Putamen (tissue), 1 donor: ENCODE data around the gene TEC.

ENCODE experiments used
- DNase-seq: peaks from one replicate; pipeline ENCODE4 v3.0.0-alpha.2; 2016; ENCODE audit warnings: low spot score

Gene TEC

DNA sequence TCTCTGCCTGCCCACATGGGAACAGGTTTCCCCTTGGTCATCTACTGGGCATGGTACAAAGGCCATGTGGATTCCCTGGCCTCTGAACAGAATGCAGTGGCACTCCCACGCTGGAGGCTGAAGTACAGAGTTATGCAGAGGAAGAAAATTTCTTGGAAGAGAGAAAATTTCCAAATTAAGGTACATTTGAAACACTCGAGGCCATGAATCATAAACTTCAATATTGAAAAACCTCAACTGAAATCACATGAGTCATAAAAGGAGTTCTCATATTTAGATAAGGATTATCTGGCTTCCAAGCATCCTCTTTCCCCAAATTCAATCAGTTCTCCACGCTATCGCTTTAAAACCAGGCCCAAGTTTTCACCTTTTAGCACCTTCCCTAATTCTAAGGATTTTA is 107.5 kb downstream of the TEC start:
- no peak for DNase-seq

DNA sequence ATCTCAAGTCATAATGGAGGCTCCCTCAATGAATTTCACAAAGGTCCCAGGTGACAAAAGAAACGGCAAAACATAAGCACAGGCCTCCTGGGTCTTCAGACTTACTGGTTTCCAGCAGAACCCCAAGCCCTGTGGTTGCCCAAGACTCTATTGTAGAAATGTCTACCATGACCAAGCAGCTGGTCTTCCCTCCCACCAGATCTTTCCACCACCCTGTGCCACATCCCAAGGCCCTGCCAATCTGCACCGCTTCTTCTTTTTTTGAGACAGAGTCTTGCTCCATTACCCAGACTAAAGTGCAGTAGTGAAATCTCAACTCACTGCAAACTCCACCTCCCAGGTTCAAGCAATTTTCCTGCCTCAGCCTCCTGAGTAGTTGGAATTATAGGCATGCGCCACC is 112.4 kb downstream of the TEC start:
- no peak for DNase-seq

DNA sequence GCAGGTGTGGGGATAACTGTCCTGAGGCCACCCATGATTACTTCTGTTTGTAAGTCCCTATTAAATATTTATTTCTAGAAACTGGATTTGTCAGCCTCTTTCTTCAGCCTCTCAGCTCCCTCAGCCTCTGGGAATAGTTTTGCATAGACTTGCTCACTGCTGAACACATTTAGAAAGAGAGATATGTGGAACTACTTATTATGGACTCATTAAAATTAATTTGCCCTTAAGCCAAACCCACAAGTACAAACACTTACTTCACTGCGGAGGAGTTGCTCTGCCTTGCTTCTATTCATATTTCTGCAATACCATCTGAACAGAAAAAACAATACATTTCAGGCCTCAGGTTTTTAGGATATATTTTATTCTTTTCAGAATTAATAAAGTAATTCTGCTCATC is 113.2 kb downstream of the TEC start:
- no peak for DNase-seq

DNA sequence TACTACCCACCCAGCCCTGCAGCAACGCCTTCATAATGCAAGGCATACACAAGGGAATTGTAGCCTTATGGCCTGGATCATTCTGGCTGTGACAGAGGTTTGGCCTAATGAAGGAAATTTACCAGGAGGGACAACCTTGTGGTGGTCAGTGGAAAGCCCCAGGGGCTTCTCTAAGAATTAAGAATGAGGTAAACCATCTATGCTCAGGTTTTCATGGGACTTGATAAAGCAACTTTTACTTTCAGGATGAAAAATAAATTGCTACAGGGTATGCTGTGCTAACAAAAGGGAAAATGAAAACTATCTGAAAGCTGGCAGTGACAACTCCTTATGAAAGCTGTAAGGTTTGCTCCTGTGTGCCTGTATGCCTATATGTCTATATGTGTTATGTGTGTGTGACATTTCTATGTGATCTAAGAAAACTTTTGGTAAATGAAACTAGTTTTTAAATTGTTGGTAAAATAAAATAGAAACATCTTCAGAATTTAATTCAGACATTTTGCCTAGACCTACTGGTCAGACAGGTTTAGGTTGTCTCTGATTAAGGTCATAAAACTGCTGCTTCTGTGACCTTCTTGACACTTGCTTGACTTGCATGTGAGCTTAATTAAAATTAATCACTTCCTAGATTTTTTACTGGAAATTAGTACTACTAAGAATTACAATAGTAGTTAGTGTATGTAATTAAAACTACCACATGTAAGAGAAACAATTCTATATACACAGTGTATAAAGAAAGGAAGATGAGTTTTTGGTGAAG is 115.7 kb downstream of the TEC start:
- no peak for DNase-seq

DNA sequence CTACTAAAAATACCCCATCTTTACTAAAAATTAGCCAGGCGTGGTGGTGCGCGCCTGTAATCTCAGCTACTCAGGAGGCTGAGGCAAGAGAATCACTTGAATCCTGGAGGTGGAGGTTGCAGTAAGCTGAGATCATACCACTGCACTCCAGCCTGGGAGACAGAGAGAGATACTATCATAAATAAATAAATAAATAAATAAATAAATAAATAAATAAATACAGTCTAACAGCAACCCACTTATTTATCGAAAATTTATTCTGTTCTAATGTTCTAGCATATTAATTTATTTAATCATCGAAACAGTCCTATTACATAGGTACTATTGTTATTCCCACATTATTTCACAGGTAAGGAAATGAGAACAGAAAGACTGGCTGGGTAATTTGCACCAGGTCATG is 117.4 kb downstream of the TEC start:
- no peak for DNase-seq

DNA sequence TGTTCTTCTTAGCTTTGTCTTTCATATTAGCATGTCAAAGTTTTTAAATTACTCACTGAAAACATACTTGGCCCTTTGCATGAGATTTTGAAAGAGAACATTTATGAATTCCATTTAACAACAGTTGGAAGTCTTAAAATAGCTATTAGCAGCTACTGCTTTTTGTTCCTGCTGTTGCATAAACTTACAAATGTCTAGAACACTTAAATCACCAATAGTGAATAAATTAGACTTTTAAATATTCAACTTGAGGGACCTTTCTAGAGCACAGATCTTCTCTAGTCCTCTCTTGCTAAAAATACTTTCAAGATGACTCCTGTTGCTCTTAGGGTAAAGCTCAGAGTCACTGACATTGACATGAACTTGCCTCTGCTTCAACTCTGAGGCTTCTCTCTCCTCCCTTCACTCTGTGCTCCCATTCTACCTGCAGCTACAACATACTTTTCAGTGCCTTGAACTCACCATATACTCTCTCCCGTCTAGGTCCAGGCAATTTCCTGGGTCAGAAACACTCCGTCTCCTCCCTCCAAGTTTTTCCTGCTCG is 119.7 kb downstream of the TEC start:
- DNase-seq = no peak

DNA sequence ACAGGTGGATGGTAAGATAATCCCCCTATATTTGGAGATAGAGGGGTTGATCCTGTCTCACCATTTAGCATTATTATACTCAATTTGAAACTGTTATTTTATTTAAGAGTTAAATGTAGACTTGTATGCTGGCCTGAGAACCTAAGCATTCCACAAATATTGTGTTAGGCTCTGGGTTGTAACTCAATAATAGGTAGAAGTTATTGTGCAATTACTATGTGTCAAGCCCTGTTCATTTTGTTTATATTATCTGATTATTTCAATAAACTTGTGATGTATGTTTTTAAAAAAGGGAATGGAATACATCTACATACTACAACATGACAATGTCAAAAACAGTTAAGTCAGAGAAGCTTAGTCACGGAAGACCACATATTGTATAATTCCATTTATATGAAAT is 122.0 kb downstream of the TEC start:
- DNase-seq = no peak

DNA sequence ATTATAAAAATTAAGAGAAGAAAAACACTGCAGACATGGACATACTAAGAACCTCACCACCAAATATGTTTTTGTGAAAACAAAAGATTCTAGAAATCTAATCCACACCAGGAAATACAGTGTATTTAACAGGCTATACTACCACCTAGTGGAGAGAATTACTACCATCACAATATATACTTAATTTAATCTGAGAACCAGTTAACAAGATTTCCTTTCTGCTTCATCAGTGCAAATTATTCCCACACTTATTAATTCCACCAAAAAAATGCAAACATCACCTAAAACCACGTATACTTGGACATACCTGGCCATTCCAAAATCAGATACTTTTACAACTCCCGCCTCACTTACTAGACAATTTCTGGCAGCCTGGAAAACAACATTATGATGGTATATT is 128.6 kb downstream of the TEC start:
- no peak for DNase-seq

DNA sequence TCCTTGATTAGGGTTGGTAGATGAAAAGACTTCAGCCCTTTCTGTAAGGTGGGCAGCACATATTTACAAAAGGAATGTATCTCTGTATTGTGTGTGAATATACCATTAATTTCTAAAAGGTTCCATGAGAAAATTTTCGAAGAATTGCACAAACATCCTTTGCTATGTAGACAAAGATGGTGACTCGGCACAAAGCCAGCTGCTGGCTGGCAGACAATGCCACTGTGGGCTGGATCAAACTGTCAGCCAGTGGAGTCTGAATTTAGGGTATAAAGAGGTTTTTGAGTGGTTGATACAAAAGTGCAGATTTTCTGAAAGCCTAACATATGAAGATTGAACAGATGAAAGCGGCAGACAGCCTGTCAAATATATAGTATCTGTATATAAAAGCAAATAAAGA is 129.9 kb downstream of the TEC start:
- DNase-seq = no peak

DNA sequence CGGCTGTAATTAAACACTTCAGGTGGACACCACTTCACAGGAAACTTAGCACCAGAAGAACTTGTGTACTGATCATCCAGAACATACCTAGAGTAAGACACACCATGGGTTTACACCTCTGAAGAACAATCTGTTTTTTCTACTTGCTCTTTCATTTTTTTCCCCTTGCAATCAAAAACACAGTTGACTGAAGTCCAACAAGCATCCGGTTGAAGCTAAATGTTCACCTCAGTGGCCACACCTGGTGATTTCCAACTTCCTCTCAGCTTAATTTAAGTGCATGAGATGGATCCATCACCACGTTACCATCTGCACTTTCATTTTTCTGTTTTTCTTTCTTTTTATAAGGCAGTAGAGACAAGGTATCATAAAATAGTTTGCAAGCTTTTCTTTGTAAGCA is 130.7 kb downstream of the TEC start:
- DNase-seq = no peak

DNA sequence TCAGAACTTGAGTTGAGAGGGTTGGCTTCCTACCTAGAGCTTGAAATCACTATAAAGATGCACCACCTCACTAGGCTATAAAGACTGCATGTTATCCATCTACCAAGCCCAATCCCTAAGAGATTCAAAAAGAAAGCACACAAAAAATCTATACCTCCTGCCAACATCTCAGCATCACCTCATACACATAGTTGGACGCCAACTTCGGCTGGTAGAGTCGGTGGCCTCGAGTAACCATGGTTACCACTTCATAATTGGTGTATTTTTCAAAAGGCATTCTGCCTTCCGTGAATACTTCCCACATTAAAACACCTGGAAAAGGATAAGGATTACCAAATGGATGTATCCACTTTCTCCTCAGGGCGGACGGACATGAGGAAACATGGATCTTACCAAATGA is 131.1 kb downstream of the TEC start:
- DNase-seq = no peak

DNA sequence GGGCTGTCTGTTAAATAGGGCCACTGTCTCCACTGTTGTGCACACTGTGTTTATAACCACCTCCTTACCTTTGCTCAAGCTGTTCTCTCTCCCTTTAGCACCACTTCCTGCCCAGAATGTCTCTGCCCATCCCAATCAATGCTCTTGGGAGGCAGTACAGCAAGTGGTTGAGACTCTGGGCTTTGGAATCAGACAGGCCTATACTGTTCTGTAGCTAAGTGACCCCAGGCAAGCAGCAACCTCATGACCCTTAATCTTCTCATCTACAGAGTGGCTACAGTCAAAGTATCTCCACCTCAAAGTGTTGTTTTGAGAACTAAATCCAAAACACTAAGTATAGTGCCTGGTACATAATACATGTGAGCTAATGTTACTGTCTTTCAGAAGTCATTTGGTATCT is 131.8 kb downstream of the TEC start:
- no peak for DNase-seq

DNA sequence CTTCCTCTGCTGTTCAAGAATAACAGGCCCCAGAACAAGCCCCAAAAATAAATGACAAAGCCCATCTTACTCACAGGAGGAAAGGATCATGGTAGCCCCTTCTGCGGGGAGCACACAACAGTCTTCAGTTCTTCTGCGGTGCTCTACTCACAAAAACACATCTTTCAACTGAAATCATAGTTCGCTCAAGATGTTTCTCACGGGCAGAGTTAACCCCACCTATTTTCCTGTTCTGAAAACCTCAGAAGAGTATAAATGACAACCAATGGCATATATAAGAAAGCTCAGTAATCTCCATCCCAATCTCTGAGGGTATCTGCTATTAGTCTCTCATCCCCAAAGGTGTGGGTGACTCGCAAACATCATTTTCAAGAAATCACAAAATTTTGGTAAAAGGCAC is 135.6 kb downstream of the TEC start, which contains the start of gene TXK:
TXK (minus strand) TSS at position 170 of the 400 bp plus-strand sequence; CDS start at position 90, 80 bp downstream.
- no peak for DNase-seq

DNA sequence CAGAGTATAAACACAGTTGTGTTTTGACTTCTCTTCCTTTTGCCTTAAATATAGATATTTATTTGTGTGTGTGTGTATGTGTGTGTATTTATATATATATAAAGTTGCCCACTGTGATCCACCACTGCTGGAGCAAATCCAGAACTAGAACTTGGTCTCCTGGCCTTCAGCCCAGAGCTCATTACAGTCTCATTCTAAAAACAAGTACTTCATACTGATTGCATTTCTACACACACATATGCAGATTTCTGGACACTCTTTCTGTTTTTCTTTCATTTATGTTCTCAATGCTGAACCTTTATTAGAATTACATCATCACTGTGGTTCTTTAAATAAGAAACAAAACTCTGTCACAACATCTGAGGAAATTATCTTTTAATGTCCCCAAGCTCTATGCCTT is 136.0 kb downstream of the TEC start:
- DNase-seq = no peak

DNA sequence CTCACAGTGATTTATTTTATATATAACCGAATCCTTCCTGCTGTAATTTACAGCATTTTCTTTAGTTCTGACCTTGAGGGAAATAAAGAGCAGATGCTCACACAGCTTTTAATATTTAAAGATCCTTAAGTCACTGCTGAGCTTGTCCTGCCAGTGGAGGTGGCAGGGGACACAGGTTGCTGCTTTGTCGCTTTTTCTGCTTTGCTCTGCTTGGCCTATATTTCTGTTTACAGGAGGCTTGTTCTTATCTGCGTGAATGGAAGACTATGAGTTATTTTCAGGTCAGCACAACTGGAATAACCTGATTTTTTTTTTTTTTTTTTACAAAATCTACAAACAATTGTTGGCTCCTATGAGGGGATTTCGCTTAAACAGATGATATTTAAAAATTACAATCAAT is 137.9 kb downstream of the TEC start:
- DNase-seq = no peak

DNA sequence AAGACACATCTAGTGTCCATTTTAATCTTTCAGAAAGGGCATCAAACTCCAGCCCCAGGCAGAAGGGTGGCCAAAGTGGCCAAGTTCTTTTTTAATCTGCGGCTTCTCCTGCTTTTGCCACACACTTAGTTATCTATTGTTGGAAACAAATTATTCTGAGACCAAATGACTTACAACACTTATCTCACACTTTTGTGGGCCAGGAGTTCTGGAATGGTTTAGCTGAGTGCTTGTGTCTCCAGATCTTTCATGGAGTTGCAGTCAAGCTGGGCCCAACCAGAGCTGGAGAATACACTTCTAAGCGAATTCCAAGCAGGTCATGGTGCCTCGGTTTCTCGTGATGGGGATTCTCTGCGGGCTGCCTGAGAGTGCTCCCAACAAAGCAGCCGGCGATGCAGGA is 139.5 kb downstream of the TEC start:
- no peak for DNase-seq

DNA sequence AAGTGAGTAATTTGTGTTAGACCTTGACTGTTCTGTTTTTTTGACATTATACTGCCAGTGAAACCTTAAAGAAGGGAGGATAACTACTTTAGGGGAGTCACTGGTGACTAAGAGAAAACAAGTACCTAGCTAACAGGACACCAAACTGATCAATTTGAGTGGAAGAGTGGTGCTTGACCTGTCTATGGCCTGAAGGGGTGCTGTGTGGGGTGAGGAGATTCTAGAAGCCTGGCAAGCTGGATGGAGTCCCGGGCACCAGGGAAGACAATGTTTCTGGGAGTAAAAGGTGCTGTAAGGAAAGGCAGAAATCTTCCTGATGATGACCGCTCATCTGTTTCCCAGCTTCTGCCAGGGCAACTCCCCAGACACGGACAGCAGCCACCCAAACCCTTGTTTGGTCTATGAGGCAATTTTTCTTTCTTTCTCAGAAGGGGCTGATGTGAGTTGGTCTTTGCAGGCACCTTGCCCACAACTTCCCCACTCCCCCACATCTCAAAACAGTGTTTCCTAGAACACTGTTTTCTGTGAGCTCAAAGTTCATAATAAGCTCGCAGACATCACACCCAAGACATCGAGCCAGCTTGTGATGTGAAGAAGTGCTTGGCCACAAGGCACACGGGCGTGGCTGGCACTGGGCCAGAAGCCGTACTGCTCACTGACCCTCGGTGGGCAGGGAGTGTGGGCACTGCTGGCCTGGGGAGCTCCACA is 140.2 kb downstream of the TEC start:
- DNase-seq = no peak

DNA sequence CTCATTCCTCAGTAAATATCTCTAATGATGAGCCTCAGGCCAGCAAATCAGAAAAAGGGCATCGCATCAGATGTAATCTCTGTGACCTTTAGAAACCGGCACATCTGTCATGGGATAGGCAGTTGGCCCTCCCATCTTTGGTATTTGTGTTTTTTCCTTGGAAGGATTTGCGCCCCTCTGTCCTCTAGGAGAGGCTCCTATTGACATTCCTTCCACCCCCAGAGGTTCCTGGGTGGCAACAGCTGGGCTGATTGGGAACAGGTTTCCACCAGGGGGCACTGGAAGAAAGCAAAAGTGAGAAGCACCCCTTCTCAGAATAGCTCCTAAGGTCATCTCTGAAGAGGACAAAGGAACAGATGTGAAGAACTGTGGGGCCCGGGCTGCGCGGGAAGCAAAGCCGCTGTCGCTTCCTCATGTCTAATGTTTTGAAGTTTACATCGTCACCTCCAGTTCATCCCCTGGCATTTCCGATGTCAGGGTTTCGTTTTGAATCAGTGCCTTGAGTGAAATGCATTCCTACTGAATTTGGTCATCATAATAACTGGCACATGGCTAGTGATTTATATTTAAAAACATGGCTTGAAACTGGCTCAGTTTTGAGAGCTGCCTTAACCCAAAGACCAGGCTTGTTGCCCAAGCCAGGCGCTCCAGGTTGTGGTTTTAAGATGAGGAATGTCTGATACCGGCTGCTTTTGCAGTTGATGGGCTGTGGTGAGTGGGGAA is 141.8 kb downstream of the TEC start:
- DNase-seq = peak; percentile 13

DNA sequence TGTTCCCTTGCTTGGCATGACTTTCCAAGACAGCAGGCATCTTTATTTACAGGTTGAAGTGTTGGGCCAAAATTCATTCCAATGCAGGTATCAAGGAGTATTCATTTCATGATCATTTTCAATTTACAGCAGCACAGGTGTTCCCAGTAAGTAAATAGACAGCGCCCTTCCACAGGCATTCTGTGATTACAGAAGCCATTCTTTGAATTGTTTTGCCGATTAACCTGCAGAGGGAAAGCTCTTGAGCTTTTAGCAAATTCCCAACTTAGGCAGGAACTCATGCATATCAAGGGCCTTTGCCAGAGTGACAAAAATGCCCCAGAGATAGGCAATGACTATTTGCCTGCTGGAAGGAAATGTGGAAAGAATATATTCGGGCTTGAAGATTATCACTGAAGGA is 142.4 kb downstream of the TEC start:
- no peak for DNase-seq

DNA sequence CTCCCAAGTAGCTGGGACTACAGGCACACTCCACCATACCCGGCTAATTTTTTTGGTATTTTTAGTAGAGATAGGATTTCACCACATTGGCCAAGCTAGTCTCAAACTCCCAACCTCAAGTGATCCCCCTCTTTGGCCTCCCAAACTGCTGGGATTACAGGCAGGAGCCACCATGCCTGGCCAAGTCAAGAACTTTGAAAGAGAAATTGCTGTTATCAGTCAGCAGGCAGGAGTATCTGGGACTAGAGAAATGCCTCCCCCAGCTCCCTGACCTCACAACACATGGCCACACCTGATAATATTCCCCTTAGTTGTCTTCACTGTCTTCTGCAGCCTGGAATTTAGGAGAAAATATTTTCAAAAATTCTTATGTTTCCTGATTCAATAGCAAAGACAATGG is 143.0 kb downstream of the TEC start:
- DNase-seq = no peak

DNA sequence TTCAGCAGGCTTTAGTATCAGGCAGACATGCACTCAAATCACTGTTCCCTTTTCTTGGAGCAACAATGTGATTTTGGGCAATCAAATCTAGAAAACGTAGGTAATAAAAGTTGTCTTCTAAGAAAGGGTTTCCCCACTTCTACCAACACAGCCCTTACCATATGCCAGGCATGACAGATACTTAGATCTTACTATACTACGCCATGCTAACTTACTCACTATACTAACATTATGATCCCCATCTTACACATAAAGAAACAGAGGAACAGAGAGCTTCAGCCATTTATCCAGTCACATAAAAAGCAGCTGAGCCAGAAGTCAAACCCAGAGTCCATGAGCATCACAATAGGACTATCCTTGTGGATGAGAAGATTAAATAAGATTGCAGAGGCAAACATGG is 144.8 kb downstream of the TEC start:
- DNase-seq = no peak

DNA sequence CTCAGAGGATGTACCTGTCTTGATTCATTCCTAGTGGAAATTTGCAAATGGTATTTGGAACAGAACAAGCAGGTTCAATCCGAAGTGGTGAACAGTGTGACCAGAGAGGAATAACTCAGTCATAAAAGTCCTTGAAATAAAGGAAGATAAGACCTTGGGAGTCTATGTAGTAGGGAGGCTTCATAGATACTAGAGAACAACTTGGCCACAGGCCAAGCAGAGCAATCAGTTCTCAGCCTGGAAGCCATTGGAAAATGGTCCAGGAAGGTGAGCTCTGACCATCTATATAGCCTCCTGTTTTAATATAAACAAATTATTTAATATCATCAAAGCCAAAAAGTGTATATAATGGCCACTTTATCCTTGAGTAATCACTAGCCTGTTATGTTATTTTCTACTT is 146.9 kb downstream of the TEC start:
- DNase-seq = no peak

DNA sequence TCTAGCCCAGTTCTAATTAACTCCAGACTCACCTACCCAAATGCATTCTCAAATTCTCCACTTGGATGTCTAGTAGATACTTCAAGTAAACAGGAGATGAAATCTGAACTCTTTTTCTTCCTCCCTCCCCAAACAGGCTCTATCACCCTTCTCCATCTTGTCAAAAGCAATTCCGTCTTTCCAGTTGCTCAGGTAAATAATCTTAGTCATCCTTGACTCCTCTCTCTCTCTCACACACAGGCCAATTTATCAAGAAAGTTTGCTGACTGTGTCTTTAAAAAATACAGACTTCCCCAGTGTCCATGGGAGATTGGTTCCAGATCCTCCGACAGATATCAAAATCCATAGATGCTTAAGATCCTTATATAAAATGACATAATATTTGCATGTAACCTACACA is 148.5 kb downstream of the TEC start:
- no peak for DNase-seq
